DMS 273 (cell line): ENCODE data around the gene USP7.
A peak's percentile ranks its signal among the peaks of the same experiment; 100 is the strongest.
"Not testable (repeated sequence)": the region's sequence is repeated elsewhere in the genome, so short reads cannot be mapped to it uniquely, and the experiment has no call there.

Experiments used
- DNase-seq: peaks from one replicate; lab custom pipeline; 2025; ENCODE audit not compliant: unreplicated experiment; lab: John Stamatoyannopoulos, UW

Gene USP7

GRCh38 chr16:8848939-8849391, 114.7 kb downstream of the USP7 start:
- no peak for DNase-seq

GRCh38 chr16:8848231-8848938, 115.3 kb downstream of the USP7 start:
- DNase-seq: no peak

- DNase-seq: no peak
Observed at GRCh38 chr16:8847623-8848022, 116.1 kb downstream of the USP7 start.

GRCh38 chr16:8847145-8847544, 116.6 kb downstream of the USP7 start:
- peak; percentile 53 for DNase-seq

GRCh38 chr16:8846401-8846932, 117.2 kb downstream of the USP7 start:
- no peak for DNase-seq

- DNase-seq: no peak
Observed at GRCh38 chr16:8845699-8846298, 117.9 kb downstream of the USP7 start.

- not testable (repeated sequence) for DNase-seq
Observed at GRCh38 chr16:8843296-8843695, 120.4 kb downstream of the USP7 start.
